HepG2 (cell line): ENCODE data around the gene PPFIA3. TPM values are rescaled to one million over a fixed set of nuclear protein-coding genes. Genes with fewer than 3 reads are reported as not detected.

Experiments
- EP300 ChIP-seq, 3 experiments: sonication (generic) in 1 of 3; formaldehyde crosslinking in 1 of 3; IDR thresholded peaks; 2 replicates each; pipeline versions ENCODE4 v1.5.1 to v1.6.1; 2011 to 2020; ENCODE audit warnings: low read depth in 2 of 3, low read length in 2 of 3, borderline replicate concordance in 1 of 3, improper control_type of control experiment in 1 of 3, mild to moderate bottlenecking in 1 of 3, missing genetic modification reagents in 1 of 3, moderate library complexity in 1 of 3
- KLF9 ChIP-seq: IDR thresholded peaks from 2 replicates; pipeline ENCODE4 v1.6.1; 2016; ENCODE audit warnings: low read depth
- KMT2B ChIP-seq: IDR thresholded peaks from 2 replicates; pipeline ENCODE4 v1.6.1; 2016; ENCODE audit warnings: missing genetic modification reagents, missing compliant biosample characterization
- MLLT10 ChIP-seq: sonication (generic); formaldehyde crosslinking; IDR thresholded peaks from 2 replicates; pipeline ENCODE4 v1.4.0; 2020; ENCODE audit warnings: missing genetic modification reagents
- MYNN ChIP-seq: sonication (generic); formaldehyde crosslinking; IDR thresholded peaks from 2 replicates; pipeline ENCODE4 v1.4.0; 2020; ENCODE audit warnings: mild to moderate bottlenecking, low read depth, missing genetic modification reagents
- RBAK ChIP-seq: sonication (generic); formaldehyde crosslinking; IDR thresholded peaks from 2 replicates; pipeline ENCODE4 v1.5.1; 2020; ENCODE audit warnings: mild to moderate bottlenecking, missing genetic modification reagents
- TCF7 ChIP-seq: sonication (generic); IDR thresholded peaks from 2 replicates; pipeline ENCODE4 v1.6.1; 2016; ENCODE audit warnings: antibody characterized with exemption, low read depth
- TOE1 ChIP-seq: sonication (generic); formaldehyde crosslinking; IDR thresholded peaks from 2 replicates; pipeline ENCODE4 v1.4.0; 2020; ENCODE audit warnings: mild to moderate bottlenecking, missing genetic modification reagents
- TP53 ChIP-seq: sonication (generic); formaldehyde crosslinking; conservative IDR thresholded peaks from 2 replicates; pipeline ENCODE4 v1.4.0; 2020; ENCODE audit warnings: missing genetic modification reagents
- ZKSCAN8 ChIP-seq: IDR thresholded peaks from 2 replicates; pipeline ENCODE4 v1.6.1; 2016; ENCODE audit warnings: borderline replicate concordance, missing genetic modification reagents, missing compliant biosample characterization
- ZNF710 ChIP-seq: sonication (generic); formaldehyde crosslinking; IDR thresholded peaks from 2 replicates; pipeline ENCODE4 v1.5.0; 2020; ENCODE audit warnings: mild to moderate bottlenecking, missing genetic modification reagents, borderline replicate concordance
- ZNF737 ChIP-seq: sonication (generic); formaldehyde crosslinking; IDR thresholded peaks from 2 replicates; pipeline ENCODE4 v1.5.0; 2020; ENCODE audit warnings: missing genetic modification reagents, mild to moderate bottlenecking, borderline replicate concordance
- polyA plus RNA-seq, 8 experiments: library from polyadenylated mRNA; depleted of rRNA in 3 of 8; stranded (reverse) in 7 of 8; unstranded in 1 of 8; fragments of >200 nt; fragmentation: Illumina TruSeq in 4 of 8; extraction: Trizol in 4 of 8; gene quantifications; 2 replicates each; pipeline versions ENCODE4 v1.2.1 to v1.2.3, GENCODE V29; 2011 to 2016; ENCODE audit warnings: low read depth in 4 of 8, missing spikeins in 1 of 8, mixed read lengths in 1 of 8; ENCODE audit not compliant: insufficient read depth in 1 of 8
- total RNA-seq, 5 experiments: library from RNA; depleted of rRNA; stranded (reverse); fragments of >200 nt; fragmentation: Illumina TruSeq; extraction: Trizol; gene quantifications; 2 replicates each; pipeline ENCODE4 v1.2.3, GENCODE V29; 2016; ENCODE audit warnings: low read depth in 1 of 5
- TF ChIP-seq, protein P1 (sequence below): sonication (generic); formaldehyde crosslinking; IDR thresholded peaks from 2 replicates; pipeline ENCODE4 v1.8.0; 2023; ENCODE audit warnings: mild to moderate bottlenecking, missing genetic modification reagents
- TF ChIP-seq, protein P2 (sequence below): sonication (generic); formaldehyde crosslinking; IDR thresholded peaks from 2 replicates; pipeline ENCODE4 v1.4.0; 2020; ENCODE audit warnings: mild to moderate bottlenecking, missing genetic modification reagents, borderline replicate concordance
- TF ChIP-seq, protein P3 (sequence below): sonication (generic); formaldehyde crosslinking; IDR thresholded peaks from 2 replicates; pipeline ENCODE4 v1.4.0; 2020; ENCODE audit warnings: missing genetic modification reagents; ENCODE audit errors: not compliant biosample characterization

The PPFIA3 gene
- total and polyA plus RNA-seq, 2 of the 13 experiments (the other 11 are each of a cell fraction or from before 2014, with no cell fraction given), result 6.7 to 8.6 TPM

- TF ChIP-seq ZNF710 (CRISPR knock-in tag) (peak; percentile 45; the same call in 1 of the 2 replicates), MLLT10 (CRISPR knock-in tag) (peak; percentile 84; the same call in 1 of the 2 replicates), RBAK (no peak), KMT2B (CRISPR knock-in tag) (peak; percentile 91), MYNN (CRISPR knock-in tag) (no peak; the same call in 1 of the 2 replicates), TOE1 (CRISPR knock-in tag) (no peak; the same call in 1 of the 2 replicates), ZKSCAN8 (CRISPR knock-in tag) (no peak), KLF9 (peak; percentile 75; the same call in 1 of the 2 replicates), TCF7 (no peak), EP300 (IDR thresholded peaks at IDR 0.05; ENCODE audit: low read depth in 2 of 2, low read length in 2 of 2) (0 out of 4 replicates have a peak, but pooled peaks of 1 of the 2 experiments have one; percentile 19), EP300 (CRISPR knock-in tag; IDR thresholded peaks at IDR 0.05; ENCODE audit: borderline replicate concordance) (no peak), ZNF737 (CRISPR knock-in tag) (peak; percentile 86; the same call in 1 of the 2 replicates), TP53 (0 out of 2 replicates have a peak, but pooled peaks have one; percentile 61)
- TF ChIP-seq, protein P1, sequence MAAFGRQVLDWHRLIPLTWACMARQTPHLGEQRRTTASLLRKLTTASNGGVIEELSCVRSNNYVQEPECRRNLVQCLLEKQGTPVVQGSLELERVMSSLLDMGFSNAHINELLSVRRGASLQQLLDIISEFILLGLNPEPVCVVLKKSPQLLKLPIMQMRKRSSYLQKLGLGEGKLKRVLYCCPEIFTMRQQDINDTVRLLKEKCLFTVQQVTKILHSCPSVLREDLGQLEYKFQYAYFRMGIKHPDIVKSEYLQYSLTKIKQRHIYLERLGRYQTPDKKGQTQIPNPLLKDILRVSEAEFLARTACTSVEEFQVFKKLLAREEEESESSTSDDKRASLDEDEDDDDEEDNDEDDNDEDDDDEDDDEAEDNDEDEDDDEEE (CRISPR knock-in tag), result no peak
- TF ChIP-seq, protein P2, sequence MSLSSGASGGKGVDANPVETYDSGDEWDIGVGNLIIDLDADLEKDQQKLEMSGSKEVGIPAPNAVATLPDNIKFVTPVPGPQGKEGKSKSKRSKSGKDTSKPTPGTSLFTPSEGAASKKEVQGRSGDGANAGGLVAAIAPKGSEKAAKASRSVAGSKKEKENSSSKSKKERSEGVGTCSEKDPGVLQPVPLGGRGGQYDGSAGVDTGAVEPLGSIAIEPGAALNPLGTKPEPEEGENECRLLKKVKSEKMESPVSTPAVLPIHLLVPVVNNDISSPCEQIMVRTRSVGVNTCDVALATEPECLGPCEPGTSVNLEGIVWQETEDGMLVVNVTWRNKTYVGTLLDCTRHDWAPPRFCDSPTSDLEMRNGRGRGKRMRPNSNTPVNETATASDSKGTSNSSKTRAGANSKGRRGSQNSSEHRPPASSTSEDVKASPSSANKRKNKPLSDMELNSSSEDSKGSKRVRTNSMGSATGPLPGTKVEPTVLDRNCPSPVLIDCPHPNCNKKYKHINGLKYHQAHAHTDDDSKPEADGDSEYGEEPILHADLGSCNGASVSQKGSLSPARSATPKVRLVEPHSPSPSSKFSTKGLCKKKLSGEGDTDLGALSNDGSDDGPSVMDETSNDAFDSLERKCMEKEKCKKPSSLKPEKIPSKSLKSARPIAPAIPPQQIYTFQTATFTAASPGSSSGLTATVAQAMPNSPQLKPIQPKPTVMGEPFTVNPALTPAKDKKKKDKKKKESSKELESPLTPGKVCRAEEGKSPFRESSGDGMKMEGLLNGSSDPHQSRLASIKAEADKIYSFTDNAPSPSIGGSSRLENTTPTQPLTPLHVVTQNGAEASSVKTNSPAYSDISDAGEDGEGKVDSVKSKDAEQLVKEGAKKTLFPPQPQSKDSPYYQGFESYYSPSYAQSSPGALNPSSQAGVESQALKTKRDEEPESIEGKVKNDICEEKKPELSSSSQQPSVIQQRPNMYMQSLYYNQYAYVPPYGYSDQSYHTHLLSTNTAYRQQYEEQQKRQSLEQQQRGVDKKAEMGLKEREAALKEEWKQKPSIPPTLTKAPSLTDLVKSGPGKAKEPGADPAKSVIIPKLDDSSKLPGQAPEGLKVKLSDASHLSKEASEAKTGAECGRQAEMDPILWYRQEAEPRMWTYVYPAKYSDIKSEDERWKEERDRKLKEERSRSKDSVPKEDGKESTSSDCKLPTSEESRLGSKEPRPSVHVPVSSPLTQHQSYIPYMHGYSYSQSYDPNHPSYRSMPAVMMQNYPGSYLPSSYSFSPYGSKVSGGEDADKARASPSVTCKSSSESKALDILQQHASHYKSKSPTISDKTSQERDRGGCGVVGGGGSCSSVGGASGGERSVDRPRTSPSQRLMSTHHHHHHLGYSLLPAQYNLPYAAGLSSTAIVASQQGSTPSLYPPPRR (CRISPR knock-in tag), result 0 out of 2 replicates have a peak, but pooled peaks have one; percentile 13
- TF ChIP-seq, protein P3, sequence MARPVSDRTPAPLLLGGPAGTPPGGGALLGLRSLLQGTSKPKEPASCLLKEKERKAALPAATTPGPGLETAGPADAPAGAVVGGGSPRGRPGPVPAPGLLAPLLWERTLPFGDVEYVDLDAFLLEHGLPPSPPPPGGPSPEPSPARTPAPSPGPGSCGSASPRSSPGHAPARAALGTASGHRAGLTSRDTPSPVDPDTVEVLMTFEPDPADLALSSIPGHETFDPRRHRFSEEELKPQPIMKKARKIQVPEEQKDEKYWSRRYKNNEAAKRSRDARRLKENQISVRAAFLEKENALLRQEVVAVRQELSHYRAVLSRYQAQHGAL (CRISPR knock-in tag), result no peak
Measured at GRCh38 chr19:49085020-49085867, 34.1 kb upstream of the PPFIA3 start, which contains the start of gene SNRNP70 (continued).
